Measurements from ENCODE around the gene ZNF487.

ZNF487 gene

DNA sequence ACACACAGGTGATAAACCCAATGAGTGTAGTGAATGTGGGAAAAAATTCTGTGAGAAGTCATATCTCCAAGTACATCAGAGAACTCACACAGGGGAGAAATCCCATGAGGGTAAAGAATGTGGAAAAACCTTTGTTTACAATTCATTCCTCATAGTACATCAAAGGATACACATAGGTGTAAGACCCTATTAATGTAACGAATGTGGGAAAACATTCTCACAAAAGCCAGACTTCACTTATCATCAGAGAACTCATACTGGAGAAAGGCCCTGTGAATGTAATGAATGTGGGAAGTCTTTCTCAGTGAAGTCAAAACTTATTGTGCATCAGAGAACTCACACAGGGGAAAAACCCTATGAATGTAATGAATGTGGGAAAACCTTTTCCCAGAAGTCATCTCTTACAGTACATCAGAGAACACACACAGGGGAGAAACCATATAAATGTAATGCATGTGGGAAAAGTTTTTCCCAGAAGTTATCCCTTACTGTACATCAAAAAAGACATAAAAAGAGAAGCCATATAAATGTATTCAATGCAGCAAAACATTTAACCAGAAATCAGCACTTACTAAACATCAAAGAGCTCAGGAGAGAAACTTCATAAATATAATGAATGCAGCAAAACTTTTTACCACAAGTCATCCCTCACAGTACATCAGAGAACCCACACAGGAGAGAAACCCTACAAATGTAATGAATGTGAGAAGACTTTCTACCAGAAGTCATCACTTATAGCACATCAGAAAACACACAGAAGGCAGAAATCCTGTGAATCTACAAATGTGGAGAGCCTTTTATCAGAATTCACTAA, 87.7 kb downstream of the ZNF487 start:
- no peak for DNase-seq (ENCODE audit: low read depth in 2 of 2)

Measured in stimulated activated CD4-positive, alpha-beta T cell treated with anti-CD3 and anti-CD28 coated beads, Interleukin-1b, Interleukin-23, amount 100 ng/mL, for 1 hour (primary cell).